Karpas-422 (cell line): ENCODE data around the gene SYN1. TPM values are rescaled to one million over a fixed set of nuclear protein-coding genes. Genes with fewer than 3 reads are reported as not detected.

ENCODE experiments used
- DNase-seq: peaks from one replicate; pipeline ENCODE4 v3.0.0-alpha.2; 2015
- H2AFZ ChIP-seq: fragments of 200-600 bp; sonication (generic); 2 replicates; pipeline ENCODE4 v1.6.1; 2014; ENCODE audit warnings: antibody characterized with exemption, low read length, mixed read lengths
- H3K27ac ChIP-seq: fragments of 200-600 bp; sonication (generic); 2 replicates; pipeline ENCODE4 v1.5.1; 2014; ENCODE audit warnings: mild to moderate bottlenecking, low read length, moderate library complexity
- H3K27me3 ChIP-seq: fragments of 200-600 bp; sonication (generic); 2 replicates; pipeline ENCODE4 v1.6.1; 2014; ENCODE audit warnings: low read length, mixed read lengths
- H3K36me3 ChIP-seq: fragments of 200-600 bp; sonication (generic); 2 replicates; pipeline ENCODE4 v1.6.1; 2014; ENCODE audit warnings: low read length, mixed read lengths; ENCODE audit not compliant: insufficient read depth
- H3K4me1 ChIP-seq: fragments of 200-600 bp; sonication (generic); 2 replicates; pipeline ENCODE4 v1.6.1; 2014; ENCODE audit warnings: mild to moderate bottlenecking, low read length, mixed read lengths
- H3K4me2 ChIP-seq: fragments of 200-600 bp; sonication (generic); 2 replicates; pipeline ENCODE4 v1.6.1; 2014; ENCODE audit warnings: low read length, low read depth, mild to moderate bottlenecking; ENCODE audit not compliant: poor library complexity, severe bottlenecking
- H3K4me3 ChIP-seq: fragments of 200-600 bp; sonication (generic); 2 replicates; pipeline ENCODE4 v1.5.1; 2014; ENCODE audit warnings: mild to moderate bottlenecking, antibody characterized with exemption, low read length, mixed read lengths
- H3K79me2 ChIP-seq: fragments of 200-600 bp; sonication (generic); 2 replicates; pipeline ENCODE4 v1.6.1; 2014; ENCODE audit warnings: mild to moderate bottlenecking, low read length, mixed read lengths
- H3K9ac ChIP-seq: fragments of 200-600 bp; sonication (generic); 2 replicates; pipeline ENCODE4 v1.6.0; 2014; ENCODE audit warnings: low read length
- H3K9me2 ChIP-seq: fragments of 200-600 bp; sonication (generic), shearing (Covaris generic); replicated peaks from 2 replicates; pipeline ENCODE4 v1.6.0; 2014; ENCODE audit warnings: mild to moderate bottlenecking, low read length, moderate library complexity; ENCODE audit not compliant: insufficient read depth
- H3K9me3 ChIP-seq: fragments of 300-700, 200-600 bp; sonication (generic); 2 replicates; pipeline ENCODE4 v1.6.1; 2014; ENCODE audit warnings: low read length, mixed read lengths
- H4K20me1 ChIP-seq: fragments of 200-600 bp; sonication (generic); 2 replicates; pipeline ENCODE4 v1.6.1; 2014; ENCODE audit warnings: mild to moderate bottlenecking, antibody characterized with exemption, low read length, low read depth; ENCODE audit not compliant: insufficient read depth
- total RNA-seq: library from RNA; depleted of rRNA; stranded (reverse); fragments of >200 nt; shearing (Covaris generic); gene quantifications from 2 replicates; pipeline ENCODE4 v1.2.3, GENCODE V29; 2014; ENCODE audit warnings: low replicate concordance

The SYN1 gene
- total RNA-seq, 1 experiment from 2014 or later = not detected

- Histone ChIP-seq H2AFZ (no peak overlapping the region), H3K79me2 (no peaks in the 10 kb centered on the region), H3K9me3 (no peaks in the 10 kb centered on the region), H3K4me2 (no peak overlapping the region), H3K4me3 (no peak overlapping the region), H3K27me3 (no peaks in the 10 kb centered on the region), H3K4me1 (no peaks in the 10 kb centered on the region), H3K9me2 (no peaks in the 10 kb centered on the region), H3K9ac (no peak overlapping the region), H3K27ac (no peak overlapping the region), H4K20me1 (no peaks in the 10 kb centered on the region), H3K36me3 (no peaks in the 10 kb centered on the region)
- DNase-seq = no peak
Observed at GRCh38 chrX:47631676-47632075, 12.0 kb upstream of the SYN1 start.

DNA sequence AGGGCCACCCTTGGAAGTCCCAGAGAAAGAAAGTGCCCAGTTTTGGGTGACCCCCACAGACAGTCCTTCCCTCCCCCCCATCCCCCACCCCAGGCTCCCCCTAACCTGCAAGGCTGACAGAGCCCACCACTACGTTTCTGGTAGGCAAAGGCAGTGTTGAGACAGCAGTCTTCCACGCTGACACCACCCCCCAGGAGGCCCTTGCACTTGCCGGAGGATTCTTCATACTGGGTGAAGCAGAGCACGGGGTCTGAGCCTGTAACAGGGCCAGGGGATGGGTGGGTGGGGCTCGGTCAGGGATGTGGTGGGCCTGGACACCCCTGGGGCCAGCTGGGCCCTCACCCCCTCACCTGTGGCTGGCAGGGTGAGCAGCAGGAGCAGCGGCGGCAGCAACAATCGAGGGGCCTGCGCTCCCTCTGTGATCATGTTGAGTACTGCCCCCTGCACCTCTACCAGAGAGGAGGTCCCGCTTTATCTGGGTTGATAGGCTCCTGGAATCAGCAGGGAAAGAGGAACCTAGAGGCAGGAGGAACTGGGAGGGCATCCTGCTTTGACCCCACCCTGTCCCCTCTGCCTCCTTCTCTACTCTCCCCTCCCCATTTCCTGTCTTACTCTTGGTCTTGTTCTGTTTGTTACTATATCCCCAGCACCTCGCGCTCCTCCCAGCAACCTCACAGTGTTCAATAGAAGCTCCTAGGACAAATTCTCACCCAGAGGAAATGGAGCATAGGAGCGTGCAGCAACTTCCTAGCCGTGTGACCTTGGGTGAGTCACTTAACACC lies 10.0 kb upstream of the SYN1 start, which contains the start of gene CFP:
TSS of gene CFP (minus strand) at position 512 of the 782 bp plus-strand sequence. CDS start at position 426, 86 bp downstream.
- Histone ChIP-seq H3K4me3 (no peak within 1 kb of the TSS), H3K36me3 (no peaks in the 10 kb centered on the region), H3K9me3 (no peaks in the 10 kb centered on the region), H3K9me2 (no peaks in the 10 kb centered on the region), H2AFZ (no peak within 1 kb of the TSS), H3K79me2 (no peaks in the 10 kb centered on the region), H3K4me1 (no peaks in the 10 kb centered on the region), H3K27ac (no peak within 1 kb of the TSS), H3K27me3 (no peaks in the 10 kb centered on the region), H3K9ac (no peak within 1 kb of the TSS), H4K20me1 (no peaks in the 10 kb centered on the region), H3K4me2 (no peak within 1 kb of the TSS)
- no peak for DNase-seq

GRCh38 chrX:47628982-47629381 lies 9.3 kb upstream of the SYN1 start:
- no peaks in the 10 kb centered on the region for H3K4me1 ChIP-seq
- no peak overlapping the region for H3K9ac ChIP-seq
- no peaks in the 10 kb centered on the region for H4K20me1 ChIP-seq
- H3K9me3 ChIP-seq = no peaks in the 10 kb centered on the region
- no peak for DNase-seq
- H2AFZ ChIP-seq = no peak overlapping the region
- no peaks in the 10 kb centered on the region for H3K9me2 ChIP-seq
- H3K4me2 ChIP-seq = no peak overlapping the region
- H3K79me2 ChIP-seq = no peaks in the 10 kb centered on the region
- no peak overlapping the region for H3K4me3 ChIP-seq
- H3K27ac ChIP-seq = no peak overlapping the region
- H3K36me3 ChIP-seq = no peaks in the 10 kb centered on the region
- H3K27me3 ChIP-seq = no peaks in the 10 kb centered on the region

DNA sequence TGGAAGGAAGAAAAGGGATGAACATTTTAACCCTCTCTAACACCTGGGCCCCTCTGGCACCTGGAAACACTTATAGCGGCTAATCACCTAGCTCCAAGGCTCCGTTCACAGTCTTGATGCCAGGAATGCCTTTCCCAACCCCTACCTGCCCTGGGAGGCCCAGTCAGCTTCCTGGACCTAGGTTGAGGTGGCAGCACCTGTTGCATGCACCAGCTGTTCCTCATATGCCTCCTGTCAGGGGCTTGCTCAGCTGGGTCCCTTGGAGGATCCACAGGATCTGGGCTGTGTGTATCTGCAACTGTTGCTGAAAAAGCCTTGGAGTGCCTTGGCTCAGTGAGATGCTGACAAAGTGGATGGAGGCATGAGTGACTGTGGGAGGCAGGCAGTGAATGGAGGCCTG lies 5.7 kb upstream of the SYN1 start:
- no peaks in the 10 kb centered on the region for H3K36me3 ChIP-seq
- H2AFZ ChIP-seq = no peak overlapping the region
- H3K79me2 ChIP-seq = no peaks in the 10 kb centered on the region
- H3K4me3 ChIP-seq = no peak overlapping the region
- no peak for DNase-seq
- no peaks in the 10 kb centered on the region for H3K4me1 ChIP-seq
- no peak overlapping the region for H3K9ac ChIP-seq
- no peaks in the 10 kb centered on the region for H4K20me1 ChIP-seq
- H3K27me3 ChIP-seq = no peaks in the 10 kb centered on the region
- H3K9me2 ChIP-seq = no peaks in the 10 kb centered on the region
- H3K27ac ChIP-seq = no peak overlapping the region
- H3K9me3 ChIP-seq = no peaks in the 10 kb centered on the region
- H3K4me2 ChIP-seq = no peak overlapping the region

DNA sequence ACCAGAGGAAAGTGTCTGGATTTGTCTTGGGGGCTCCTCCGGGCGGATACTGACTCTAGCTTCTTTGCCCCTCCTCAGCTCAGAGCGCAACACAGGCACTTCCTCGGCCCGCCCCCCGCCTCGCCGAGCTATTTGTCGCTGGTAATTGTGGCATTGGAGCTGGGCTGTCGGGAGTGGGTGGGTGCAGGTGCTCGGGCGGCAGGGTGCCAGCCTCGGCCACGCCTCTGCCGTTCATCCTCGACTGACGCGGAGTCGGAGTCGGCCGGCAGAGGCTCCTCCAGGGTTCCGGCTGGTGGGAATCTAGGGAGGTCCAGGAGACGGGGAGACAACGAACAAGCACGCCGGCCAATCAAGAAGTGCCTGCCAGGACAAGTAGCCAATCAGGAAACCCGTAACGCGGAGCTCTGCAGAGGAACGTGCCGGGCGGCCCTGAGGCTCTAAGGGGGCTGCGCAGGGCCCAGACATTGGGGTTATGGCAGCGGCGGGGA lies 3.9 kb upstream of the SYN1 start:
- no peak for DNase-seq

GRCh38 chrX:47621851-47622250 lies 2.2 kb upstream of the SYN1 start:
- Histone ChIP-seq H3K9me2 (no peaks in the 10 kb centered on the region), H3K27ac (no peak overlapping the region), H3K4me2 (no peak overlapping the region), H3K9me3 (no peaks in the 10 kb centered on the region), H3K9ac (no peak overlapping the region), H3K27me3 (no peaks in the 10 kb centered on the region), H3K4me1 (no peaks in the 10 kb centered on the region), H3K4me3 (no peak overlapping the region), H4K20me1 (no peaks in the 10 kb centered on the region), H2AFZ (no peak overlapping the region), H3K79me2 (no peaks in the 10 kb centered on the region), H3K36me3 (no peaks in the 10 kb centered on the region)
- DNase-seq = no peak

More for the DNA sequence above, 3.9 kb upstream of the SYN1 start:
- H3K79me2 ChIP-seq = no peaks in the 10 kb centered on the region
- H3K4me2 ChIP-seq = no peak overlapping the region
- no peaks in the 10 kb centered on the region for H4K20me1 ChIP-seq
- H3K36me3 ChIP-seq = no peaks in the 10 kb centered on the region
- no peaks in the 10 kb centered on the region for H3K9me3 ChIP-seq
- no peaks in the 10 kb centered on the region for H3K4me1 ChIP-seq
- H3K9ac ChIP-seq = no peak overlapping the region
- no peaks in the 10 kb centered on the region for H3K27me3 ChIP-seq
- H3K4me3 ChIP-seq = no peak overlapping the region
- no peaks in the 10 kb centered on the region for H3K9me2 ChIP-seq
- H2AFZ ChIP-seq = no peak overlapping the region
- H3K27ac ChIP-seq = no peak overlapping the region

DNA sequence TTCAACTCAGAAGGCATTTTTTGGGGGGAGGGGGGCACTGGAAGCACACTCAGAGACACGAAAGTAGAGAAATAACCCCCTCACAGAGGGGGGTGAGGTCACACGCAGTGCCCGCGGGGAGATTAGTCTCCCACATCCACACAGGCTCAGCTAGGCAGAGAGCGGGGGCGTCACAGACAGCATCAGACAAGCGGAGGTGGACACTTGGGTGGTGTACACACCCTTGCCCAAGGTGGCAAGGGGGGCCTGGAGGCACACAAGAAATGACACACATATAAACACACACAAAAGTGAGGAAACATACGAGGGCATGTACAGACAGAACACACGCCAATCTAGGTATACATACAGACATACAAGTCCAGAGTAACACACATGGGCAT lies 637 bp upstream of the SYN1 start:
- no peak for DNase-seq
- Histone ChIP-seq H3K9me3 (no peaks in the 10 kb centered on the region), H2AFZ (no peak overlapping the region), H3K4me3 (no peak overlapping the region), H3K4me2 (no peak overlapping the region), H3K9ac (no peak overlapping the region), H3K79me2 (no peaks in the 10 kb centered on the region), H3K9me2 (no peaks in the 10 kb centered on the region), H3K27ac (no peak overlapping the region), H3K4me1 (no peaks in the 10 kb centered on the region), H4K20me1 (no peaks in the 10 kb centered on the region), H3K27me3 (no peaks in the 10 kb centered on the region), H3K36me3 (no peaks in the 10 kb centered on the region)

- H3K4me2 ChIP-seq = no peak overlapping the region
- no peak for DNase-seq
- no peak overlapping the region for H2AFZ ChIP-seq
- no peaks in the 10 kb centered on the region for H3K79me2 ChIP-seq
- H3K9me2 ChIP-seq = no peaks in the 10 kb centered on the region
- no peaks in the 10 kb centered on the region for H4K20me1 ChIP-seq
- no peaks in the 10 kb centered on the region for H3K27me3 ChIP-seq
- no peak overlapping the region for H3K4me3 ChIP-seq
- no peaks in the 10 kb centered on the region for H3K9me3 ChIP-seq
- no peak overlapping the region for H3K27ac ChIP-seq
- H3K9ac ChIP-seq = no peak overlapping the region
- no peaks in the 10 kb centered on the region for H3K36me3 ChIP-seq
- H3K4me1 ChIP-seq = no peaks in the 10 kb centered on the region
Observed at GRCh38 chrX:47618923-47619485, 653 bp downstream of the SYN1 start.
